OCI-LY7 (cell line): ENCODE results near the gene SNX19. TPM values are rescaled to one million over a fixed set of nuclear protein-coding genes. Genes with fewer than 3 reads are reported as not detected.

Experiments used
- BruUV-seq: library from RNA; stranded (reverse); fragments of 400-500 nt; replicated peaks from 2 replicates; lab custom pipeline; 2021; lab: Mats Ljungman, UMichigan
- CTCF ChIA-PET: fragments of 300-600 bp; sonication (Branson Sonifier 250); formaldehyde crosslinking; loops from one replicate; lab custom pipeline; 2022; ENCODE audit warnings: antibody characterized with exemption; ENCODE audit not compliant: unreplicated experiment; lab: Charles Lee
- POLR2A ChIA-PET: fragments of 300-600 bp; sonication (Branson Sonifier 250); formaldehyde crosslinking; loops from one replicate; lab custom pipeline; 2022; ENCODE audit warnings: antibody characterized with exemption; lab: Charles Lee
- DNase-seq: peaks from one replicate; pipeline ENCODE4 v3.0.0-alpha.2; 2015; ENCODE audit warnings: low spot score
- H2AFZ ChIP-seq: fragments of 200-600 bp; sonication (generic), shearing (Covaris generic); 2 replicates; pipeline ENCODE4 v1.6.1; 2014; ENCODE audit warnings: mild to moderate bottlenecking, antibody characterized with exemption, low read length, moderate library complexity
- H3K27ac ChIP-seq: fragments of 200-600 bp; sonication (generic); 2 replicates; pipeline ENCODE4 v1.5.1; 2014; ENCODE audit warnings: mixed run types, low read depth, mild to moderate bottlenecking, moderate library complexity, low read length, inconsistent platforms; ENCODE audit not compliant: poor library complexity, severe bottlenecking
- H3K36me3 ChIP-seq: fragments of 200-600 bp; sonication (generic); 2 replicates; pipeline ENCODE4 v1.6.1; 2014; ENCODE audit warnings: mild to moderate bottlenecking, antibody characterized with exemption, low read length, moderate library complexity, mixed read lengths; ENCODE audit not compliant: insufficient read depth
- H3K4me1 ChIP-seq: fragments of 200-600 bp; sonication (generic); 2 replicates; pipeline ENCODE4 v1.5.1; 2014; ENCODE audit warnings: mild to moderate bottlenecking, low read length; ENCODE audit not compliant: insufficient read depth, poor library complexity, severe bottlenecking
- H3K4me2 ChIP-seq: fragments of 200-600 bp; sonication (generic); 2 replicates; pipeline ENCODE4 v1.6.1; 2014; ENCODE audit warnings: mild to moderate bottlenecking, low read length
- H3K4me3 ChIP-seq: fragments of 200-600 bp; sonication (generic); 2 replicates; pipeline ENCODE4 v1.5.1; 2014; ENCODE audit warnings: mild to moderate bottlenecking, low read depth, low read length; ENCODE audit not compliant: poor library complexity, severe bottlenecking
- H3K79me2 ChIP-seq: fragments of 200-600 bp; sonication (generic); 2 replicates; pipeline ENCODE4 v1.6.1; 2016; ENCODE audit warnings: low read depth, mild to moderate bottlenecking, low read length, moderate library complexity, mixed read lengths; ENCODE audit not compliant: insufficient read depth
- H3K9me2 ChIP-seq: fragments of 200-600 bp; sonication (generic); 2 replicates; pipeline ENCODE4 v1.6.1; 2016; ENCODE audit warnings: mild to moderate bottlenecking, low read length, mixed read lengths; ENCODE audit not compliant: insufficient read depth
- H3K9me3 ChIP-seq: fragments of 200-600 bp; sonication (generic); 2 replicates; pipeline ENCODE4 v1.6.1; 2014; ENCODE audit warnings: mild to moderate bottlenecking, mixed run types, low read length, mixed read lengths
- H4K20me1 ChIP-seq: fragments of 200-600 bp; sonication (generic); 2 replicates; pipeline ENCODE4 v1.6.1; 2014; ENCODE audit warnings: mild to moderate bottlenecking, antibody characterized with exemption, low read length, moderate library complexity, mixed read lengths; ENCODE audit not compliant: insufficient read depth
- EZH2phosphoT487 ChIP-seq: fragments of 200-600 bp; sonication (generic); IDR thresholded peaks from 2 replicates; pipeline ENCODE4 v1.6.1; 2018; ENCODE audit warnings: low read depth, borderline replicate concordance, mild to moderate bottlenecking, mixed run types, antibody characterized with exemption, low read length, moderate library complexity, mixed read lengths
- intact Hi-C: fragments of 100-400 bp; cut with micrococcal nuclease; formaldehyde crosslinking; loops from one replicate; pipeline ENCODE4 v1.10.0; 2022; ENCODE audit not compliant: unreplicated experiment
- total RNA-seq, 2 experiments: library from RNA; depleted of rRNA in 1 of 2; stranded (reverse); fragments of >200 nt in 1 of 2; shearing (Covaris generic) in 1 of 2; gene quantifications; 2 replicates each; pipeline ENCODE4 v1.2.3, GENCODE V29; 2014 to 2022
- TF ChIP-seq, protein P1 (sequence below): fragments of 200-600 bp; sonication (generic); conservative IDR thresholded peaks from 2 replicates; pipeline ENCODE4 v1.5.1; 2014; ENCODE audit warnings: mild to moderate bottlenecking, antibody characterized with exemption, low read length, moderate library complexity, mixed read lengths

Gene SNX19
- total RNA-seq, 2 experiments from 2014 or later: 35.0 to 35.8 TPM

DNA sequence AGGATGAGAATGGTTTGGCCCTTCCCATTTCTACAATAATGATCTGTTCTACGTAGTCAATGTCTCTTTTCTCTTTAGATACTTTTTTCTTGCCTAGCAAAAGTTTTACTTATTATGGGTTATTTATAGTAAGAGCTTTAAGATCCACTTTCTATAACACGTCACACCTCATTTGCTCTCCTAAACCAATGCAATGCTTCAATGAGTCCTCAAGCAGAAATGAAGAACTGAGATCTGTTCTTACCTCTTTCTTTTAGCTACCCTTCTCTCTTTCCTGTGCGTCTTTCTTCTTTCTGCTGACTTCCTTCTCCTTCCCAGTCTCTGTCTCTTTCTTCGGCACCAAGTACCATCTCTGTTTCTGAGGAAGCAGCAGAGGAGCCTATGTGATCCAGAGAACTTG is 61.8 kb downstream of the SNX19 start:
- no TSS peak for BruUV-seq
- H3K4me1 ChIP-seq: peaks cover 15% of the 10 kb centered on the region
- H3K4me3 ChIP-seq: no peak overlapping the region
- POLR2A ChIA-PET: interaction anchor here (0.5 kb wide), 1 partner anchor 106 kb away, joined by 5 read pairs; no protein-coding TSS in a partner anchor
- peak; percentile 27 for DNase-seq
- no peak overlapping the region for H2AFZ ChIP-seq
- H3K4me2 ChIP-seq: peak overlapping the region; percentile 46
- H3K9me3 ChIP-seq: no peaks in the 10 kb centered on the region
- CTCF ChIA-PET: no interaction called here
- H3K27ac ChIP-seq: no peak overlapping the region
- TF ChIP-seq EZH2phosphoT487: no peak
- TF ChIP-seq, protein P1, sequence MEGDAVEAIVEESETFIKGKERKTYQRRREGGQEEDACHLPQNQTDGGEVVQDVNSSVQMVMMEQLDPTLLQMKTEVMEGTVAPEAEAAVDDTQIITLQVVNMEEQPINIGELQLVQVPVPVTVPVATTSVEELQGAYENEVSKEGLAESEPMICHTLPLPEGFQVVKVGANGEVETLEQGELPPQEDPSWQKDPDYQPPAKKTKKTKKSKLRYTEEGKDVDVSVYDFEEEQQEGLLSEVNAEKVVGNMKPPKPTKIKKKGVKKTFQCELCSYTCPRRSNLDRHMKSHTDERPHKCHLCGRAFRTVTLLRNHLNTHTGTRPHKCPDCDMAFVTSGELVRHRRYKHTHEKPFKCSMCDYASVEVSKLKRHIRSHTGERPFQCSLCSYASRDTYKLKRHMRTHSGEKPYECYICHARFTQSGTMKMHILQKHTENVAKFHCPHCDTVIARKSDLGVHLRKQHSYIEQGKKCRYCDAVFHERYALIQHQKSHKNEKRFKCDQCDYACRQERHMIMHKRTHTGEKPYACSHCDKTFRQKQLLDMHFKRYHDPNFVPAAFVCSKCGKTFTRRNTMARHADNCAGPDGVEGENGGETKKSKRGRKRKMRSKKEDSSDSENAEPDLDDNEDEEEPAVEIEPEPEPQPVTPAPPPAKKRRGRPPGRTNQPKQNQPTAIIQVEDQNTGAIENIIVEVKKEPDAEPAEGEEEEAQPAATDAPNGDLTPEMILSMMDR: no peak
- no peaks in the 10 kb centered on the region for H3K36me3 ChIP-seq
- no peaks in the 10 kb centered on the region for H4K20me1 ChIP-seq
- intact Hi-C loops: no loop called here
- H3K79me2 ChIP-seq: no peaks in the 10 kb centered on the region
- no peaks in the 10 kb centered on the region for H3K9me2 ChIP-seq

DNA sequence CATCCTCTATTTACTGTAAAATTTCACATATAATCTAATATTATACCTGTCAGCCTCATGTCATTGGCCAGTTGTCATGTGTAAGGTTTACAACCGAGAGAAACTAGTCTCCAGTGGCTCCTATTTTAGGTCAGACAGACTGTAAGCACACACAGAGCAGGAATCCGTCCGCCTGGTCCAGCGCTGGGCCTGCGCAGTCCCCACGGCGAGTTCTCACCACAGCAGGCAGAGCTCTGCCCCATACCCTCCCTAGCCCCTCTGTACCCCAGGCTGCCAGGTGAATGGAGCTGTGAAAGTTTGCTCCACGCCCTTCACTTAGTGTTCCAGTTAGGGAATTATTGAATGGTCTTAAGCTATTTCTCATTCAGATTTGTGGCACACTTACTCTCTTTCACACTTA is 63.7 kb downstream of the SNX19 start:
- intact Hi-C loops: no loop called here
- Histone ChIP-seq H3K4me2 (no peak overlapping the region), H3K4me3 (no peak overlapping the region), H3K27ac (no peak overlapping the region), H3K4me1 (peaks cover 15% of the 10 kb centered on the region), H3K36me3 (no peaks in the 10 kb centered on the region), H3K79me2 (no peaks in the 10 kb centered on the region), H3K9me2 (no peaks in the 10 kb centered on the region), H2AFZ (no peak overlapping the region), H3K9me3 (no peaks in the 10 kb centered on the region), H4K20me1 (no peaks in the 10 kb centered on the region)
- CTCF ChIA-PET: interaction anchor here (1.4 kb wide), 1 partner anchor 10 kb away, joined by 5 read pairs; no protein-coding TSS in a partner anchor
- BruUV-seq: no TSS peak
- DNase-seq: no peak
- TF ChIP-seq, protein P1: no peak
- no peak for TF ChIP-seq EZH2phosphoT487
- POLR2A ChIA-PET: interaction anchor here (0.8 kb wide), 1 partner anchor 55 kb away, joined by 3 read pairs; no protein-coding TSS in a partner anchor

DNA sequence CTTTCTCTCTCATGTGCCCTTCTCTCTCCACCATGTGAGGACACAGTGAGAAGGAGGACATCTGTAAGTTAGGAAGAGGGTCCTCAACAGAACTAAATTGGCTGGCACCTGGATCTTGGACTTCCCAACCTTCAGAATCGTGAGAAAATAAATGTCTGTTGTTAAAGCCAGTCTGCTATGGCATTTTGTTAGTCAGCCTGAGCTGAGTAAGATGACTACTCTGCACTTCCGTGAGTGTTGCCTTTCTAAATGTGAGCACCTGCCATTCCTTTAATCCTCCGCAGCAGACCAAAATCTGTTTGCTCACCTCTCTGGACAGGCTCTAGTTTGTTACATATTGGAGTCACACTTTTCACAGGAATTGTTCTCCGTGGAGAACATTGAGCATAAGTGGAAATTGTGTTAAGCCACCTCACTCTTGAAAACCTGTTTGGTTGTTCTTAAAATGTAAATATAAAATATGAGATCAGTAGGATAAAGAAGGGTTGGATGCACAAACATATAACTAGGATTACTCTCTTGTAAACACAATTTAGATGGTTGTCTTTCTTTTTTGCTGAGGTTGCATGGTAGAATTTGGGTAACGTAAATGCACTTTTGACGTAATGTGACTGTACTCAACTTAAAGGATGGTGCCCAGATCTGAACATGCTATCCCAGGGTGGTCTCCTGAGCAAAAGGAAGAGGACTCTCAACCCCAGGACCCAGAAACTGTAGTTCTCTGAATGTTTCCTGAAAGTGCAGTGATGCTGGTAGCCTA is 65.9 kb downstream of the SNX19 start:
- CTCF ChIA-PET: no interaction called here
- no peaks in the 10 kb centered on the region for H3K9me3 ChIP-seq
- no peak for DNase-seq
- H3K4me1 ChIP-seq: peaks cover 15% of the 10 kb centered on the region
- no peaks in the 10 kb centered on the region for H3K9me2 ChIP-seq
- H3K4me2 ChIP-seq: no peak overlapping the region
- TF ChIP-seq, protein P1: no peak
- TF ChIP-seq EZH2phosphoT487: no peak
- H2AFZ ChIP-seq: no peak overlapping the region
- no peaks in the 10 kb centered on the region for H3K79me2 ChIP-seq
- H3K36me3 ChIP-seq: no peaks in the 10 kb centered on the region
- H4K20me1 ChIP-seq: no peaks in the 10 kb centered on the region
- no TSS peak for BruUV-seq
- H3K4me3 ChIP-seq: no peak overlapping the region
- H3K27ac ChIP-seq: no peak overlapping the region
- intact Hi-C loops: no loop called here
- POLR2A ChIA-PET: interaction anchor here (0.7 kb wide), 2 partner anchors 33 to 49 kb away, joined by 5 to 7 read pairs; no protein-coding TSS in a partner anchor
